ENCODE data around the gene RHOT1. TPM values are rescaled to one million over a fixed set of nuclear protein-coding genes. Genes with fewer than 3 reads are reported as not detected.
"Not testable (repeated sequence)": the region's sequence is repeated elsewhere in the genome, so short reads cannot be mapped to it uniquely, and the experiment has no call there.

RHOT1 gene
- total and polyA plus RNA-seq, 8 donors: 11.6 to 26.7 (median 16.0) TPM

- 31 to 37% methylated on average over 8 of the region's 8 CpGs for WGBS, 2 donors
- ATAC-seq (peak in 3 of 4 donors; percentile 12 to 34 (median 23)), DNase-seq (no peak), FAIRE-seq (no peak)
- H3K4me1 ChIP-seq: no peaks in the 10 kb centered on the region
- H3K36me3 ChIP-seq: no peaks in the 10 kb centered on the region
- no peak overlapping the region for H3K4me3 ChIP-seq
- no peak overlapping the region for H3K27ac ChIP-seq
- TF ChIP-seq, protein P1, sequence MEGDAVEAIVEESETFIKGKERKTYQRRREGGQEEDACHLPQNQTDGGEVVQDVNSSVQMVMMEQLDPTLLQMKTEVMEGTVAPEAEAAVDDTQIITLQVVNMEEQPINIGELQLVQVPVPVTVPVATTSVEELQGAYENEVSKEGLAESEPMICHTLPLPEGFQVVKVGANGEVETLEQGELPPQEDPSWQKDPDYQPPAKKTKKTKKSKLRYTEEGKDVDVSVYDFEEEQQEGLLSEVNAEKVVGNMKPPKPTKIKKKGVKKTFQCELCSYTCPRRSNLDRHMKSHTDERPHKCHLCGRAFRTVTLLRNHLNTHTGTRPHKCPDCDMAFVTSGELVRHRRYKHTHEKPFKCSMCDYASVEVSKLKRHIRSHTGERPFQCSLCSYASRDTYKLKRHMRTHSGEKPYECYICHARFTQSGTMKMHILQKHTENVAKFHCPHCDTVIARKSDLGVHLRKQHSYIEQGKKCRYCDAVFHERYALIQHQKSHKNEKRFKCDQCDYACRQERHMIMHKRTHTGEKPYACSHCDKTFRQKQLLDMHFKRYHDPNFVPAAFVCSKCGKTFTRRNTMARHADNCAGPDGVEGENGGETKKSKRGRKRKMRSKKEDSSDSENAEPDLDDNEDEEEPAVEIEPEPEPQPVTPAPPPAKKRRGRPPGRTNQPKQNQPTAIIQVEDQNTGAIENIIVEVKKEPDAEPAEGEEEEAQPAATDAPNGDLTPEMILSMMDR (IDR thresholded peaks at IDR 0.05): no peak
- H3K9me3 ChIP-seq: no peaks in the 10 kb centered on the region
- H3K27me3 ChIP-seq: no peaks in the 10 kb centered on the region
- intact Hi-C loops (cut with DNase I): no loop called here
Measured at GRCh38 chr17:32117399-32117798, 24.9 kb upstream of the RHOT1 start.

GRCh38 chr17:32118088-32118487 is 24.2 kb upstream of the RHOT1 start:
- H3K9me3 ChIP-seq; FAIRE-seq; H3K36me3 ChIP-seq; H3K27me3 ChIP-seq; ATAC-seq; H3K4me1 ChIP-seq; intact Hi-C loops (cut with DNase I); H3K27ac ChIP-seq; H3K4me3 ChIP-seq; DNase-seq: not testable (repeated sequence)
- 80 to 91% methylated on average over 3 of the region's 3 CpGs for whole genome bisulfite sequencing, 2 donors

- ATAC-seq: no peak
- intact Hi-C loops (cut with DNase I): no loop called here
- WGBS, 2 donors: 87% methylated on average over 4 of the region's 4 CpGs
- TF ChIP-seq, protein P1 (IDR thresholded peaks at IDR 0.05): no peak
- no peaks in the 10 kb centered on the region for H3K9me3 ChIP-seq
- no peaks in the 10 kb centered on the region for H3K36me3 ChIP-seq
- FAIRE-seq: no peak
- no peak overlapping the region for H3K27ac ChIP-seq
- no peak overlapping the region for H3K4me3 ChIP-seq
- H3K4me1 ChIP-seq: no peaks in the 10 kb centered on the region
- no peaks in the 10 kb centered on the region for H3K27me3 ChIP-seq
- DNase-seq: no peak
Measured at GRCh38 chr17:32118835-32119234, 23.5 kb upstream of the RHOT1 start.

DNA sequence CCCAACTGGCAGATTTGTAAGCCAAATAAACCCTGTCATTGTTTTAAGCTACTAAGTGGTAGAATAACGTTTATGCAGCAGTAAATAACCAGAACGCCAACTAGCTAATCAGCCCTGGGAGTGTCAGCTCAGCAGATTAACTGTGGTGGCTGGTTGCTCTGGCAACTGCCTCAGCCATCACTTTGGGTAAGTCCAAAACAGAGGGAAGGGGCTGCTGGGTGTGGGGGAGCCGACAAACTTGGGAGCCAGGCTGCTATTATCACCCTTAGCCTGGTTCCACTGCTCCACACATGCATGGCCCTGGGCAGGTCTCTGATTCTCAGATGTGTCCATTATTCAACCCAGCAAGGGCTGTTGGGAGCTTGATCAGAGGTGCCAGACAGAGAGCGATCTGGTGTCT is 22.2 kb upstream of the RHOT1 start:
- no peak for FAIRE-seq
- intact Hi-C loops (cut with DNase I): no loop called here
- TF ChIP-seq, protein P1 (IDR thresholded peaks at IDR 0.05): no peak

GRCh38 chr17:32120716-32121115 is 21.6 kb upstream of the RHOT1 start:
- no peaks in the 10 kb centered on the region for H3K9me3 ChIP-seq
- H3K4me1 ChIP-seq: peaks cover 0 to 7% (median 5%) of the 10 kb centered on the region in 3 donors
- H3K27me3 ChIP-seq: no peaks in the 10 kb centered on the region
- FAIRE-seq (no peak), ATAC-seq (no peak), DNase-seq (no peak)
- H3K27ac ChIP-seq: no peak overlapping the region
- intact Hi-C loops (cut with DNase I): no loop called here
- no peaks in the 10 kb centered on the region for H3K36me3 ChIP-seq
- no peak overlapping the region for H3K4me3 ChIP-seq
- 82% methylated on average over 3 of the region's 3 CpGs for WGBS, 2 donors
- TF ChIP-seq, protein P1 (IDR thresholded peaks at IDR 0.05): no peak

More for the DNA sequence above, 22.2 kb upstream of the RHOT1 start:
- ATAC-seq (no peak), DNase-seq (no peak)
- Histone ChIP-seq H3K36me3 (no peaks in the 10 kb centered on the region), H3K4me1 (peaks cover 0 to 4% (median 2%) of the 10 kb centered on the region in 3 donors), H3K4me3 (no peak overlapping the region), H3K9me3 (no peaks in the 10 kb centered on the region), H3K27me3 (no peaks in the 10 kb centered on the region), H3K27ac (no peak overlapping the region)
- 55 to 58% methylated on average over 4 of the region's 4 CpGs for WGBS, 2 donors

Data from pancreas (tissue), 10 donors.